Measurements from ENCODE around the gene PPP1R3D. TPM values are rescaled to one million over a fixed set of nuclear protein-coding genes. Genes with fewer than 3 reads are reported as not detected.

PPP1R3D gene
- total RNA-seq, 2 experiments from 2014 or later, result 4.5 to 5.1 TPM

- no TSS peak for BruUV-seq (replicated peaks)
- TF ChIP-seq EZH2phosphoT487 (IDR thresholded peaks at IDR 0.05; ENCODE audit: borderline replicate concordance, low read depth, low read length), result no peak
- no peak for TF ChIP-seq CTCF (conservative IDR thresholded peaks at IDR 0.05; ENCODE audit: low read length)
- intact Hi-C loops (cut with micrococcal nuclease; ENCODE audit: unreplicated experiment), result no loop called here
- H3K9me3 ChIP-seq (ENCODE audit: low read length), result no peaks in the 10 kb centered on the region
- no peak overlapping the region for H3K4me2 ChIP-seq (ENCODE audit: low read length)
- H3K79me2 ChIP-seq (ENCODE audit: insufficient read depth, low read depth, low read length), result no peaks in the 10 kb centered on the region
- H4K20me1 ChIP-seq (ENCODE audit: insufficient read depth, low read length), result no peaks in the 10 kb centered on the region
- no peaks in the 10 kb centered on the region for H3K4me1 ChIP-seq (ENCODE audit: insufficient read depth, low read length, poor library complexity, severe bottlenecking)
- H3K27ac ChIP-seq (ENCODE audit: low read depth, low read length, poor library complexity, severe bottlenecking), result no peak overlapping the region
- H2AFZ ChIP-seq (ENCODE audit: low read length), result no peak overlapping the region
- H3K9me2 ChIP-seq (ENCODE audit: insufficient read depth, low read length), result no peaks in the 10 kb centered on the region
- no peak for DNase-seq (ENCODE audit: low spot score)
- CTCF ChIA-PET (ENCODE audit: unreplicated experiment), result no interaction called here
- no peaks in the 10 kb centered on the region for H3K36me3 ChIP-seq (ENCODE audit: insufficient read depth, low read length)
- POLR2A ChIA-PET, result no interaction called here
- no peak overlapping the region for H3K4me3 ChIP-seq (ENCODE audit: low read depth, low read length, poor library complexity, severe bottlenecking)
Observed at GRCh38 chr20:59925359-59925758, 14.7 kb downstream of the PPP1R3D start.

DNA sequence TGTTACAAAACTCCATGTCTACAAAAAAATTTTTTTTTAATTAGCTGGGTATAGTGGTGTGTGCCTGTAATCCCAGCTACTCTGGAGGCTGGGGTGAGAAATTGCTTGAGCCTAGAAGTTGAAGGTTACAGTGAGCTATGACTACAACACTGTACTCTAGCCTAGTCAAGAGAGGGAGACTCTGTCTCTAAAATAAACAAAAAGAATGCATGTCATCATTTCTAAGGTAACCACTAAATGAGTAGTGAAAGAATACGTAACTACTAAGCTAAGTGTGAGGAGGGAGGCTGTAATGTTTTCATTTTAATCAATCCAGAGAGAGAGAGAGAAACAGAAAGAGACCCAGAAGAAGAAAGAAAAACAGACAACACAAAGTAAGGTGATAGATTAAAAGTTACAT lies 16.6 kb downstream of the PPP1R3D start:
- Histone ChIP-seq H3K9me2 (ENCODE audit: insufficient read depth, low read length) (no peaks in the 10 kb centered on the region), H3K4me1 (ENCODE audit: insufficient read depth, low read length, poor library complexity, severe bottlenecking) (no peaks in the 10 kb centered on the region), H3K9me3 (ENCODE audit: low read length) (no peaks in the 10 kb centered on the region), H3K4me2 (ENCODE audit: low read length) (no peak overlapping the region), H3K27ac (ENCODE audit: low read depth, low read length, poor library complexity, severe bottlenecking) (no peak overlapping the region), H3K36me3 (ENCODE audit: insufficient read depth, low read length) (no peaks in the 10 kb centered on the region), H2AFZ (ENCODE audit: low read length) (no peak overlapping the region), H4K20me1 (ENCODE audit: insufficient read depth, low read length) (no peaks in the 10 kb centered on the region), H3K4me3 (ENCODE audit: low read depth, low read length, poor library complexity, severe bottlenecking) (no peak overlapping the region), H3K79me2 (ENCODE audit: insufficient read depth, low read depth, low read length) (no peaks in the 10 kb centered on the region)
- intact Hi-C loops (cut with micrococcal nuclease; ENCODE audit: unreplicated experiment), result no loop called here
- no peak for DNase-seq (ENCODE audit: low spot score)
- BruUV-seq (replicated peaks), result no TSS peak
- no peak for TF ChIP-seq CTCF (conservative IDR thresholded peaks at IDR 0.05; ENCODE audit: low read length)
- no peak for TF ChIP-seq EZH2phosphoT487 (IDR thresholded peaks at IDR 0.05; ENCODE audit: borderline replicate concordance, low read depth, low read length)
- ChIA-PET CTCF (ENCODE audit: unreplicated experiment) (no interaction called here), POLR2A (no interaction called here)

- POLR2A ChIA-PET, result interaction anchor here (0.9 kb wide), 1 partner anchor 11 kb away, joined by 3 read pairs; no protein-coding TSS in a partner anchor
- Histone ChIP-seq H3K36me3 (ENCODE audit: insufficient read depth, low read length) (no peaks in the 10 kb centered on the region), H3K79me2 (ENCODE audit: insufficient read depth, low read depth, low read length) (no peaks in the 10 kb centered on the region), H4K20me1 (ENCODE audit: insufficient read depth, low read length) (no peaks in the 10 kb centered on the region), H3K9me3 (ENCODE audit: low read length) (no peaks in the 10 kb centered on the region), H3K27ac (ENCODE audit: low read depth, low read length, poor library complexity, severe bottlenecking) (no peak overlapping the region), H3K4me3 (ENCODE audit: low read depth, low read length, poor library complexity, severe bottlenecking) (no peak overlapping the region), H3K4me2 (ENCODE audit: low read length) (no peak overlapping the region), H2AFZ (ENCODE audit: low read length) (no peak overlapping the region), H3K4me1 (ENCODE audit: insufficient read depth, low read length, poor library complexity, severe bottlenecking) (no peaks in the 10 kb centered on the region), H3K9me2 (ENCODE audit: insufficient read depth, low read length) (no peaks in the 10 kb centered on the region)
- DNase-seq (ENCODE audit: low spot score), result no peak
- CTCF ChIA-PET (ENCODE audit: unreplicated experiment), result no interaction called here
- TF ChIP-seq EZH2phosphoT487 (IDR thresholded peaks at IDR 0.05; ENCODE audit: borderline replicate concordance, low read depth, low read length), result no peak
- no peak for TF ChIP-seq CTCF (conservative IDR thresholded peaks at IDR 0.05; ENCODE audit: low read length)
- intact Hi-C loops (cut with micrococcal nuclease; ENCODE audit: unreplicated experiment), result no loop called here
- no TSS peak for BruUV-seq (replicated peaks)
Observed at GRCh38 chr20:59920944-59921343, 19.2 kb downstream of the PPP1R3D start.
